ENCODE measurements around the gene COPS7A. TPM values are rescaled to one million over a fixed set of nuclear protein-coding genes. Genes with fewer than 3 reads are reported as not detected.

The COPS7A gene, protein sequence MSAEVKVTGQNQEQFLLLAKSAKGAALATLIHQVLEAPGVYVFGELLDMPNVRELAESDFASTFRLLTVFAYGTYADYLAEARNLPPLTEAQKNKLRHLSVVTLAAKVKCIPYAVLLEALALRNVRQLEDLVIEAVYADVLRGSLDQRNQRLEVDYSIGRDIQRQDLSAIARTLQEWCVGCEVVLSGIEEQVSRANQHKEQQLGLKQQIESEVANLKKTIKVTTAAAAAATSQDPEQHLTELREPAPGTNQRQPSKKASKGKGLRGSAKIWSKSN
- 45.2 TPM for polyA plus RNA-seq (2013, experiment 1 of 2)
- 37.3 TPM for polyA plus RNA-seq (2013, experiment 2 of 2)

DNA sequence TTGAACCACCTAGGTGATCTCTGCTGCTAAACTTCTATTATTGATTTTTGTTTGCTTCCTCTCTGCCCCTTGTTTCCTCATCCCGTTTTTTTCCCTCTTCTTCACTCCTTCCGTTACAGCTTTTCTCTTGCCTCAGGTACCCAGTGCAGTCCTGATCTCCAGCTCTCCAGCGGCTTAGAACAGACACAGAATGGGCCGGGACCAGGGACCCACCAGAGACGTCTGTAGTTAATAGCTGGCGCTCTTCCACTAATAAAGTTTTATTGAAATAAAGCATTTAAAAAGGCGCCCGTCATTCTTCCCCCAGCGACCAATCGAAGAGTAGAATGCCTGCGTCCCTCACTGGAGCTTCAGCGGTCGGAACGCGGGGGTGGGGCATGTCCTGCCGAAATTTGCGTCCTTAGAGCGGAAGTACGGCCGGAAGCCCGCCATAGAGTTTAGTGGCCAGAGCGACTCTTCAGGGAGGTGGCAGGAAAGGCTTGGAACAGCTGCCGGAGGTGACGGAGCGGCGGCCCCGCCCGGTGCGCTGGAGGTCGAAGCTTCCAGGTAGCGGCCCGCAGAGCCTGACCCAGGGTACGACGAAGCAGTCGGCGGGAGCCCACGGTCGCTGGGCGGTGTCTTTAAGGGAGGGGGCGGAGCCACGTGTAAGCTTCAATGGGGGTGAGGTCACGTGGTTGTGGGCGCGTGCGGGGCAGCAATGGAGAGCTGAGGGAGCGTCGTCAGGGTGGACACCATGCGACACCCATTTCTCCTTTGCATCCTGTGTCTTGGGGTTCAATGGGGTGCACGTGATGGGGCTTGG lies at the start of gene COPS7A:
Gene COPS7A, plus strand, starts transcription at position 440 of the 802 bp plus-strand sequence. CDS start 611 bp downstream, outside the sequence.
- 0 to 2% methylated on average over 30 to 35 of the region's 49 CpGs for WGBS, 2 experiments (ENCODE audit: insufficient coverage in 2 of 2)
- Histone ChIP-seq H3K4me3 (ENCODE audit: extremely low read depth, insufficient read depth, low read length, poor library complexity, severe bottlenecking) (peak within 1 kb of the TSS; percentile 57), H3K27ac (ENCODE audit: low read depth, low read length, severe bottlenecking) (peak within 1 kb of the TSS; percentile 89), H3K36me3 (ENCODE audit: control insufficient read depth, insufficient read depth, low read length) (peaks cover 10% of the 10 kb centered on the region), H3K4me1 (ENCODE audit: control insufficient read depth, insufficient read depth, low read length, poor library complexity, severe bottlenecking) (peaks cover 6% of the 10 kb centered on the region), H3K9me3 (ENCODE audit: control insufficient read depth, low read length) (no peaks in the 10 kb centered on the region)

DNA sequence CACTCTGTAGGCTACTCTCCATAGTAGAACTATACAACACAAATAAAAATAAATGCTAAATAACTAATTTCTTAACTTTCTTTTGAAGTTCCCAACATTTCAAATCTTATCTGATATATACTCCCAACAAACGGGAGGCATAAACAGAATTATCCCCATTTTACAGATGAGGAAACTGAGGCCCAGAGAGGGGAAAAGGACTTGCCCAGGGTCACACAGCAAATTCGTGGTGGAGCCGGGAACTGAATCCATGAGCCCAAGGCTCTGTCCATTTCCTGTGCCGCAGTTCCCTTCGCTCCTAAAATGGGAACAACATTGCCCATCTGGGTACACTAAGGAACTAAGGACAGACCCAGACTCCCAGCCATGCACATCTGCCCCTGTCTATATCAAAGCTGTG lies 46.9 kb upstream of the COPS7A start:
- H3K4me1 ChIP-seq (ENCODE audit: control insufficient read depth, insufficient read depth, low read length, poor library complexity, severe bottlenecking): no peaks in the 10 kb centered on the region
- H3K36me3 ChIP-seq (ENCODE audit: control insufficient read depth, insufficient read depth, low read length): peaks cover 100% of the 10 kb centered on the region
- no peak overlapping the region for H3K27ac ChIP-seq (ENCODE audit: low read depth, low read length, severe bottlenecking)
- no peak overlapping the region for H3K4me3 ChIP-seq (ENCODE audit: extremely low read depth, insufficient read depth, low read length, poor library complexity, severe bottlenecking)
- H3K9me3 ChIP-seq (ENCODE audit: control insufficient read depth, low read length): no peaks in the 10 kb centered on the region
- WGBS, 2 experiments (ENCODE audit: insufficient coverage in 2 of 2): 93 to 97% methylated on average over 4 to 5 of the region's 5 CpGs

DNA sequence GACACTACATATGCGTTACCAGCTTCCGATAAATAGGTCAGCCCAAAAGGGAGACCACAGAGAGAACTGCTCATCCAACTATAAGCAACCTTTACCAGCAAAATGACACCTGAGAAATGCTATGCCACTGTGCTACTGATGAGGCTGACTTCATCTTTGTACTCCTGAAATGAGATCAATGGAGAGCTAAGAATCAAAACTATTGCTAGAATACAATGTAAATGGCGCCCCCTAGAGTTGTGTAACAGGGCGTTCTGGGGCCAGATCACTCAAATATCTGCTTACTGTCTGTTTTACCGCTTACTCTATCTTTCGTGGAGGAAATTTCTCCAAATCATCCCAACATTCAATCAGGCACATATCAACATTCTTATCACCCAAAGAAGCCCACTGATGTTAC lies 39.2 kb upstream of the COPS7A start:
- Histone ChIP-seq H3K36me3 (ENCODE audit: control insufficient read depth, insufficient read depth, low read length) (peaks cover 61% of the 10 kb centered on the region), H3K4me3 (ENCODE audit: extremely low read depth, insufficient read depth, low read length, poor library complexity, severe bottlenecking) (no peak overlapping the region), H3K27ac (ENCODE audit: low read depth, low read length, severe bottlenecking) (no peak overlapping the region), H3K9me3 (ENCODE audit: control insufficient read depth, low read length) (no peaks in the 10 kb centered on the region), H3K4me1 (ENCODE audit: control insufficient read depth, insufficient read depth, low read length, poor library complexity, severe bottlenecking) (peaks cover 12% of the 10 kb centered on the region)
- 60 to 71% methylated on average over 3 to 5 of the region's 6 CpGs for WGBS, 2 experiments (ENCODE audit: insufficient coverage in 2 of 2)

DNA sequence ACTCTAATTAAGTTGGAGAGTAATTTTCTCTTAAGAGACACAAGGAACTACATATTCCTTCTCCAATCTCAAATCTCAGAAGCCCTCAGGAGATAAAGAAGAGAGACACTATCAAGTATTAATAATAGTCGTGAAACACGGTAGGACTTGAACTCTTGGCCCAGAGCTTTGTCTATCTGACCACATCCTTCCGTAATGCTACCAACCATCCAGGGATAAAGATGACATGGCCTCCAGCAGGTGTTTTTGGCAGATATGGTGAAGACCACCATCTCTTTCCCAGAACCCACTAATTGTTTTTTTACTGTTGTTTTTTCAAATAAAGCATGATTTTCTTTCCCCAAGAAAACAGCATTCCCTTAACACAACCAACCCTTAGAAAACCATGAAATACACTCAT lies 38.0 kb upstream of the COPS7A start:
- no peaks in the 10 kb centered on the region for H3K9me3 ChIP-seq (ENCODE audit: control insufficient read depth, low read length)
- WGBS, 2 experiments (ENCODE audit: insufficient coverage in 2 of 2): 100% methylated on average over 1 of the region's 3 CpGs; no CpG with 5 or more reads in 1 of the 2 experiments
- no peak overlapping the region for H3K27ac ChIP-seq (ENCODE audit: low read depth, low read length, severe bottlenecking)
- peaks cover 12% of the 10 kb centered on the region for H3K4me1 ChIP-seq (ENCODE audit: control insufficient read depth, insufficient read depth, low read length, poor library complexity, severe bottlenecking)
- no peak overlapping the region for H3K4me3 ChIP-seq (ENCODE audit: extremely low read depth, insufficient read depth, low read length, poor library complexity, severe bottlenecking)
- peaks cover 49% of the 10 kb centered on the region for H3K36me3 ChIP-seq (ENCODE audit: control insufficient read depth, insufficient read depth, low read length)

DNA sequence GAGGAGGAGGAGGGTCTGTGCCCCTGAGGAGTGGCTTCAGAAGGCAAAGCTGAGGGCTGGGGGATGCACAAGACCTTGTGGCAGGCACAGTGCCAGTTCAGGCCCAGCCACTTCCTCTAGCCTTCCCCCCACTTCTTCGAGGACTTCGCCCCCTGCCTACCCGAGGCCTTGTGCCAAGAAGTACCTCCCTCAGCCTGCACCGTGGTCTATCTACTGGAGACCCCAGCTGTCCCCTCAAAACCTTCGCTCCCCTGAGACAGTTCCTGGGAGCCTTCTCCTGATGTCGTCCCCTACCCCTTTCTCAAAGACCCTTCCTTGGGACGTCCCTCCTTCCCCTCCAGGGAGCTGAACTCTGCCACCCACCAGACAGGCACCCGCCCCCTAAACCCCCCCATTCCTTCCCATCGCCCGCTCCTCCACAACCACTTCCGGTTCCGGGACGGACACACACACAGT lies 35.3 kb upstream of the COPS7A start:
- peak overlapping the region; percentile 70 for H3K4me3 ChIP-seq (ENCODE audit: extremely low read depth, insufficient read depth, low read length, poor library complexity, severe bottlenecking)
- peak overlapping the region; percentile 96 for H3K27ac ChIP-seq (ENCODE audit: low read depth, low read length, severe bottlenecking)
- WGBS, 2 experiments (ENCODE audit: insufficient coverage in 2 of 2): 2 to 3% methylated on average over 7 of the region's 13 CpGs
- H3K36me3 ChIP-seq (ENCODE audit: control insufficient read depth, insufficient read depth, low read length): peaks cover 26% of the 10 kb centered on the region
- peaks cover 12% of the 10 kb centered on the region for H3K4me1 ChIP-seq (ENCODE audit: control insufficient read depth, insufficient read depth, low read length, poor library complexity, severe bottlenecking)
- no peaks in the 10 kb centered on the region for H3K9me3 ChIP-seq (ENCODE audit: control insufficient read depth, low read length)

DNA sequence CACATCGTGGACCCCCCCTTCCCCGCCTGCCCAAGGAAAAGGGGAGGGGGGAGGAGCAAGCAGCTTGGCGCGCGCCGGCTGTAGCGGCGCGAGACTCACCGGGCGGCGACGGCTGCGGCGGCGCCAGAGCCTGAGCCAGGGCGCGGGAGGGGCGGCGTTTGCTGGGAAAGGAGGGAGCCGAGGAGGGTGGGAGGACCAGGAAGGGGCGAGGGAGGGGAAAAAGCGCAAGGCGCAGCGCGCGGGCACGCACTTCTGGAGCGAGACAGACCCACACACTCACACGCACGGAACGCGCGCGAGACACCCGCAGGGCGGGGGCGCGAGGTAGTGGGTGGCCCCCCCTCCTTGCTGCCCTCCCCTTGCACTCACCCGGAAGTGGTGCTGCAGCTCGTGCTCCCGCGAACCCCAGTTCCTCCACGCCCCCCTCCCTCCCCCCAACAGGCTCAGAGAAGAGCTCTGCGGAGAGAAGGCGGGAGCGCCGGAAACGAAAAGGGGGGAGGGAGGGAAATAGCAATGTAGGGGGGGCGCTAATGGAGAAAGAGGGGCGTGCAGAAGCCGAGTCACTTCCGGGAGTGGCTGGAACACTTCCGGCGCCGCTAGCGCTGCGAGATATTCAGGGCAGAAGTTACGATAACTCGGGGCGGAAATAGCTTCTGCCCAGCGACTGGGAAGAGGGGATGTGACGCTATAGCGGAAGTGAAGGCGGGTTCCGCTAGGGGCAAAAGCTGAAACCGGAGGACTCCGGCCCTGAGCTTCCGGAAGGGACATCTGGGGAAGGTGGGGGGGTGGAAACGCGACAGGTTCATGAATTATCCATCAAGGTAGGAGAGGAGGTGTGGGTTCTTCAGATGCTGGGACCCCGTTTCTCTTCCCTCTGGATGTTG lies 34.6 kb upstream of the COPS7A start, which contains the start of gene ZNF384:
Gene ZNF384, minus strand, starts transcription at position 377 of the 884 bp plus-strand sequence. CDS start 9,855 bp downstream, outside the sequence.
- H3K27ac ChIP-seq (ENCODE audit: low read depth, low read length, severe bottlenecking): peak within 1 kb of the TSS; percentile 96
- H3K4me3 ChIP-seq (ENCODE audit: extremely low read depth, insufficient read depth, low read length, poor library complexity, severe bottlenecking): peak within 1 kb of the TSS; percentile 70
- H3K36me3 ChIP-seq (ENCODE audit: control insufficient read depth, insufficient read depth, low read length): peaks cover 20% of the 10 kb centered on the region
- WGBS, 2 experiments (ENCODE audit: insufficient coverage in 2 of 2): 0% methylated on average over 23 to 53 of the region's 72 CpGs
- peaks cover 12% of the 10 kb centered on the region for H3K4me1 ChIP-seq (ENCODE audit: control insufficient read depth, insufficient read depth, low read length, poor library complexity, severe bottlenecking)
- no peaks in the 10 kb centered on the region for H3K9me3 ChIP-seq (ENCODE audit: control insufficient read depth, low read length)

DNA sequence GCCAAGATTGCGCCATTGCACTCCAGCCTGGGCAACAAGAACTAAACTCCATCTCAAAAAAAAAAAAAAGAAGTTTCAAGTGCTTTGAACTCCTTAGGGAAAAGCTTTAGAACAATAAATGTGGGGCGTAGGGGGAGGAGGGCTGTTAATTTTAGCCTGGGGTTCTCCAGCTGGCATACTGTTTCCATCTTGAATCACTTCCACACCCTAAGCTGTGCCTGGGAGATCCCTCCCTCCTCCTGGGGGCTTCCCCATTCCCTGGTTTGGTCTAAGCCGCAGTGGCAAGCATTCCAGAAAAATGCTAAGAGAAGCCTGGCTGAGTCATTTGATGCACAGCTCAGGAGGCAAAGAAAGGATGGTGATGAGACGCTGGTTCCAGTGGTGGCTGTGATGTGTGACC lies 32.4 kb upstream of the COPS7A start:
- no peaks in the 10 kb centered on the region for H3K9me3 ChIP-seq (ENCODE audit: control insufficient read depth, low read length)
- peaks cover 12% of the 10 kb centered on the region for H3K4me1 ChIP-seq (ENCODE audit: control insufficient read depth, insufficient read depth, low read length, poor library complexity, severe bottlenecking)
- H3K36me3 ChIP-seq (ENCODE audit: control insufficient read depth, insufficient read depth, low read length): no peaks in the 10 kb centered on the region
- 77 to 89% methylated on average over 1 to 2 of the region's 4 CpGs for WGBS, 2 experiments (ENCODE audit: insufficient coverage in 2 of 2)
- H3K4me3 ChIP-seq (ENCODE audit: extremely low read depth, insufficient read depth, low read length, poor library complexity, severe bottlenecking): no peak overlapping the region
- H3K27ac ChIP-seq (ENCODE audit: low read depth, low read length, severe bottlenecking): no peak overlapping the region

DNA sequence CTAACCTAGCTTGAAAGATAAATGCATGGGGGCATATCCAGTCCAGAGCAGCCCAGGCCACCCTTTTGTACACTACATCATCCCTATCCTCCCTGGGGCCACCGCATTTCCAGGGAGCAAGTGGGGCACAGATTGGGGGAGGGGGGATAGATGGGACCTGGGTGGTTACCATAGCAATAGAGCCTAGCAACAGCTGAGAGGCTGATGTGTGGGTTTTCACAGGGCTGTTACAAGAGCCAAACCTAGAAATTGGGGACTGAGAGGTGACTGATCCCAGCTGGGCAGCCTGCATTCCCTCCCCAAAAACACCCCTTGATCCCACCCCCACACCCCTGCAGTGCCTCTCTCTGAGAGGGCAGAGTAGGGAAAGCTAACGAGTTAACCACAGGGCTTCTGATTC lies 31.0 kb upstream of the COPS7A start:
- H3K27ac ChIP-seq (ENCODE audit: low read depth, low read length, severe bottlenecking): no peak overlapping the region
- no peaks in the 10 kb centered on the region for H3K36me3 ChIP-seq (ENCODE audit: control insufficient read depth, insufficient read depth, low read length)
- WGBS, 2 experiments (ENCODE audit: insufficient coverage in 2 of 2): 80% methylated on average over 1 of the region's 2 CpGs; no CpG with 5 or more reads in 1 of the 2 experiments
- H3K4me3 ChIP-seq (ENCODE audit: extremely low read depth, insufficient read depth, low read length, poor library complexity, severe bottlenecking): no peak overlapping the region
- H3K9me3 ChIP-seq (ENCODE audit: control insufficient read depth, low read length): no peaks in the 10 kb centered on the region
- H3K4me1 ChIP-seq (ENCODE audit: control insufficient read depth, insufficient read depth, low read length, poor library complexity, severe bottlenecking): peaks cover 3% of the 10 kb centered on the region

DNA sequence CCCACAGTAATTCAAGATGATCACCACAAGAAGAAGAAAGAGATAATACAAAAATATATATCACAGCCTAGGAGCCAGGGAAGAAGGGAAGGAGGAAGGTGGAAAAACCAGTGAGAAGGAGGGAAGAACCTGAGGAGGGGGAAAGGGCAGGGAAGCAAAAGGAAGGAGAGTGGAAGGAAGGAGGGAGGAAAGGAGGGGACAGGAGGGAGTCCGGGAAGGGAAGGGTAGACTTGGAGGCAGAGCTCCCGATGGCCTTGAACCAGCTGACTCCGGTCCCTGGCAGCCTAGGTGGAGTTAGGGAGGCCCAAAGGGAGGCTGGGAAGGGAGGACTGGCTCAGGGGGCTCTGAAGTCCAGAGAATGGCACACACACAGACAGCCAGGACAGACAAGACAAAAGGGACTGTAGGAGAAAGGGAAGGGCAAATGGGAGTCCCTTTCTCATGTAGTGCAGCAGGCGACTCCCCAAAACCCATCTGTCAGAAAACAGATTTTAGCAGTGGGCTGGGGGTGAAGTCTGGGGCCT lies 30.0 kb upstream of the COPS7A start:
- H3K9me3 ChIP-seq (ENCODE audit: control insufficient read depth, low read length): no peaks in the 10 kb centered on the region
- H3K4me3 ChIP-seq (ENCODE audit: extremely low read depth, insufficient read depth, low read length, poor library complexity, severe bottlenecking): no peak overlapping the region
- 71 to 74% methylated on average over 2 to 3 of the region's 4 CpGs for WGBS, 2 experiments (ENCODE audit: insufficient coverage in 2 of 2)
- H3K4me1 ChIP-seq (ENCODE audit: control insufficient read depth, insufficient read depth, low read length, poor library complexity, severe bottlenecking): no peaks in the 10 kb centered on the region
- H3K27ac ChIP-seq (ENCODE audit: low read depth, low read length, severe bottlenecking): no peak overlapping the region
- H3K36me3 ChIP-seq (ENCODE audit: control insufficient read depth, insufficient read depth, low read length): no peaks in the 10 kb centered on the region

DNA sequence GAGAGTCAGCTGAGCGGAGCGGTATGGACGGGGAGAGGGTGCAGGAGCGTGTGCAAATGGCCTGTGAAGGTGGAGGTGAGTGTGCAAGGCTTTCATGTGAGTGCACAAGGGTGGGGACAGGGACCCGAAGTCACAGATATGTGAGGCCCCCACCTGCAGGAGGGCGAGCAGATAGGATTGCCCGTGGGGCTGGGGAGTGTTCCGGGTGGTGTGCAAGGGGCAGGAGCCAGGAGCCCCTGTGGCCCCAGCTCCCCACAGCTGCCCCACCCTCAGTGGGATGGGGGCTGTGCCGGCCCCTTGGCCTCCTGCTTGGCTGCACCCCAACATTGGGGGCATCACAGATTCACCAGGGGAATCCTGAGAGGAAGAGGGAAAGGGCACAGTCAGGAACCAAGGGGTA lies 29.1 kb upstream of the COPS7A start:
- Histone ChIP-seq H3K9me3 (ENCODE audit: control insufficient read depth, low read length) (no peaks in the 10 kb centered on the region), H3K4me1 (ENCODE audit: control insufficient read depth, insufficient read depth, low read length, poor library complexity, severe bottlenecking) (peaks cover 3% of the 10 kb centered on the region), H3K36me3 (ENCODE audit: control insufficient read depth, insufficient read depth, low read length) (no peaks in the 10 kb centered on the region), H3K27ac (ENCODE audit: low read depth, low read length, severe bottlenecking) (no peak overlapping the region), H3K4me3 (ENCODE audit: extremely low read depth, insufficient read depth, low read length, poor library complexity, severe bottlenecking) (no peak overlapping the region)
- 90 to 92% methylated on average over 7 of the region's 9 CpGs for WGBS, 2 experiments (ENCODE audit: insufficient coverage in 2 of 2)
